Psoas muscle (tissue), 8 donors: Measurements from ENCODE around the gene AKT3. TPM values are rescaled to one million over a fixed set of nuclear protein-coding genes. Genes with fewer than 3 reads are reported as not detected.

Source experiments
- ATAC-seq, 4 donors: fragments of 200-7000 bp; cut with Tn5 transposase; one replicate each; pipeline ENCODE4 v1.9.1; 2020; ENCODE audit warnings: moderate library complexity in 3 of 4, mild to moderate bottlenecking in 2 of 4
- DNase-seq, 2 donors: peaks; one replicate each; pipeline ENCODE4 v3.0.0-alpha.2; 2020
- H3K27ac ChIP-seq: fragments of 200-600 bp; one replicate; pipeline ENCODE4 v1.8.0; 2022
- H3K27me3 ChIP-seq, 3 donors: fragments of 200-600 bp in 1 of 3; one replicate each; pipeline versions ENCODE4 v1.6.1 to v1.8.0; 2013 to 2022; ENCODE audit warnings: low read length in 2 of 3, mild to moderate bottlenecking in 2 of 3, moderate library complexity in 1 of 3; ENCODE audit not compliant: insufficient read depth in 3 of 3
- H3K36me3 ChIP-seq, 2 donors: fragments of 200-600 bp in 1 of 2; one replicate each; pipeline versions ENCODE4 v1.6.1 to v1.8.0; 2013 to 2022; ENCODE audit warnings: low read depth in 1 of 2, mild to moderate bottlenecking in 1 of 2, moderate library complexity in 1 of 2; ENCODE audit not compliant: insufficient read depth in 1 of 2
- H3K4me1 ChIP-seq: fragments of 200-600 bp; one replicate; pipeline ENCODE4 v1.8.0; 2022
- H3K4me3 ChIP-seq: fragments of 200-600 bp; one replicate; pipeline ENCODE4 v1.8.0; 2022; ENCODE audit warnings: mild to moderate bottlenecking
- H3K9me3 ChIP-seq: fragments of 200-600 bp; one replicate; pipeline ENCODE4 v1.8.0; 2022
- WGBS, 3 donors: extraction: QIAGEN DNeasy Blood & Tissue Kit; methylation state at CpG; one replicate each; pipeline versions ENCODE4 v1.1.6 to v1.1.7; 2013; 5-methylcytosine and 5-hydroxymethylcytosine counted together
- intact Hi-C, 2 donors: fragments of 100-400 bp; cut with DNase I; formaldehyde crosslinking; loops; one replicate each; pipeline versions ENCODE4 v1.11.0 to v1.14.2; 2022
- polyA plus RNA-seq, 3 donors: library from polyadenylated mRNA; stranded (reverse); fragments of 200-250 nt; gene quantifications; one replicate each; pipeline ENCODE4 v1.2.3, GENCODE V29; 2013
- total RNA-seq, 4 donors: library from RNA; stranded (reverse); fragmentation: NEBNext Ultra II Directional in 2 of 4; extraction: Animal tissue kit (Norgen Biotek cat#: 25700) in 2 of 4; gene quantifications; one replicate each; pipeline versions ENCODE4 v1.2.1 to v1.2.4, GENCODE V29; 2021 to 2023
- TF ChIP-seq, protein P1 (sequence below): fragments of 200-600 bp; IDR thresholded peaks from one replicate; pipeline ENCODE4 v1.8.0; 2022; ENCODE audit warnings: antibody characterized with exemption
- donor health status: healthy with polysubstance abuse.
- donor health status: DM: no; HTN: no; CAD: no; lungs with moderate emphysema.
- donor health status: Bipolar disorder and iron deficiency.
- donor health status: healthy.
- donor health status: DM: yes; HTN: yes; CAD: no.
- donor health status: DM: no; HTN: no; CAD: no.
- donor health status: DM: no; HTN: no; CAD: no.
- donor health status: DM: yes; HTN: yes; CAD: no.

The AKT3 gene
- total and polyA plus RNA-seq, 7 donors = 3.3 to 25.1 (median 9.8) TPM

DNA sequence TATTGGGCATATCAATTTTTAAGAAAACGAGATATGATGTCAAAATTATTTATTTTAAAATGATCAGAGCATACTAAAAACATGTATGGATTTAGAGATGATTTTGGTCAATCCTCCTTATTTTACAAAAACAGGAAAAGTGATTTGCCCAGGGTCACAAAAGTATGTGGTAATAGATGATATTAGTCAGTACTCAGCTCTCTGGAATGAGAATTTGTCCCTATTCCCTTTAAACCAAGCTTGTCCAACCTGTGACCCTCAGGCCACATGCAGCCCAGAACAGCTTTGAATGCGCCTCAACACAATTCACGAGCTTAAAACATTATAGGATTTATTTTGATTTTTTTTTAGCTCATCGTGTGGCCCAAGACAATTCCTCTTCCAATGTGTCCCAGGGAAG lies 104.7 kb downstream of the AKT3 start:
- intact Hi-C loops = loop anchor here (5.0 to 10.0 kb wide), 4 partner anchors 261 to 527 kb away; no protein-coding TSS in a partner anchor
- ATAC-seq = no peak
- Histone ChIP-seq H3K4me3 (no peak overlapping the region), H3K9me3 (no peaks in the 10 kb centered on the region), H3K27me3 (no peaks in the 10 kb centered on the region), H3K36me3 (no peaks in the 10 kb centered on the region), H3K27ac (no peak overlapping the region), H3K4me1 (no peaks in the 10 kb centered on the region)
- DNase-seq = no peak
- TF ChIP-seq, protein P1, sequence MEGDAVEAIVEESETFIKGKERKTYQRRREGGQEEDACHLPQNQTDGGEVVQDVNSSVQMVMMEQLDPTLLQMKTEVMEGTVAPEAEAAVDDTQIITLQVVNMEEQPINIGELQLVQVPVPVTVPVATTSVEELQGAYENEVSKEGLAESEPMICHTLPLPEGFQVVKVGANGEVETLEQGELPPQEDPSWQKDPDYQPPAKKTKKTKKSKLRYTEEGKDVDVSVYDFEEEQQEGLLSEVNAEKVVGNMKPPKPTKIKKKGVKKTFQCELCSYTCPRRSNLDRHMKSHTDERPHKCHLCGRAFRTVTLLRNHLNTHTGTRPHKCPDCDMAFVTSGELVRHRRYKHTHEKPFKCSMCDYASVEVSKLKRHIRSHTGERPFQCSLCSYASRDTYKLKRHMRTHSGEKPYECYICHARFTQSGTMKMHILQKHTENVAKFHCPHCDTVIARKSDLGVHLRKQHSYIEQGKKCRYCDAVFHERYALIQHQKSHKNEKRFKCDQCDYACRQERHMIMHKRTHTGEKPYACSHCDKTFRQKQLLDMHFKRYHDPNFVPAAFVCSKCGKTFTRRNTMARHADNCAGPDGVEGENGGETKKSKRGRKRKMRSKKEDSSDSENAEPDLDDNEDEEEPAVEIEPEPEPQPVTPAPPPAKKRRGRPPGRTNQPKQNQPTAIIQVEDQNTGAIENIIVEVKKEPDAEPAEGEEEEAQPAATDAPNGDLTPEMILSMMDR = no peak
- WGBS, 3 donors = 84 to 93% (median 86%) methylated on average over 4 of the region's 4 CpGs

DNA sequence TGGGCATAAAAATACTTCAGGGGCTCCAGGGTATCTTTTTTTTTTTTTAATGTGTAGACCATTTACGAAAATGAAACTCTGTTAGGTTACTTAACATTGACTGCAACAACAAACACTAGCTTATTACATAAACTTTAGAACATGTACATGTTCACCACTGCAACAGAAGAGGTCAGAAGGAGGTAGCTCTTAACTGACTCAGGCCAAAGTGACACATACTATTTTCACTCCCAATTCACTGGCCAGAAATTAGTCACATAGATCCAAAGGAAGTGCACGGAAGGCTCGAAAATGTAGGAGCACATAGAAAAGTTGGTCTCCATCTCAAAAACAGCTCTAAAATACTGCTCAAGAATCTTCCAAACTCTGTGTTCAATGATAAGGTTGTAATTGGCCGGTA lies 107.2 kb downstream of the AKT3 start:
- TF ChIP-seq, protein P1 = no peak
- no peaks in the 10 kb centered on the region for H3K9me3 ChIP-seq
- DNase-seq (no peak), ATAC-seq (no peak)
- 61 to 76% (median 61%) methylated on average over 4 of the region's 4 CpGs for WGBS, 3 donors
- no peak overlapping the region for H3K27ac ChIP-seq
- no peaks in the 10 kb centered on the region for H3K27me3 ChIP-seq
- H3K4me1 ChIP-seq = no peaks in the 10 kb centered on the region
- intact Hi-C loops = loop anchor here (10.0 kb wide), 2 partner anchors 258 to 398 kb away; no protein-coding TSS in a partner anchor
- no peak overlapping the region for H3K4me3 ChIP-seq
- H3K36me3 ChIP-seq = no peaks in the 10 kb centered on the region

DNA sequence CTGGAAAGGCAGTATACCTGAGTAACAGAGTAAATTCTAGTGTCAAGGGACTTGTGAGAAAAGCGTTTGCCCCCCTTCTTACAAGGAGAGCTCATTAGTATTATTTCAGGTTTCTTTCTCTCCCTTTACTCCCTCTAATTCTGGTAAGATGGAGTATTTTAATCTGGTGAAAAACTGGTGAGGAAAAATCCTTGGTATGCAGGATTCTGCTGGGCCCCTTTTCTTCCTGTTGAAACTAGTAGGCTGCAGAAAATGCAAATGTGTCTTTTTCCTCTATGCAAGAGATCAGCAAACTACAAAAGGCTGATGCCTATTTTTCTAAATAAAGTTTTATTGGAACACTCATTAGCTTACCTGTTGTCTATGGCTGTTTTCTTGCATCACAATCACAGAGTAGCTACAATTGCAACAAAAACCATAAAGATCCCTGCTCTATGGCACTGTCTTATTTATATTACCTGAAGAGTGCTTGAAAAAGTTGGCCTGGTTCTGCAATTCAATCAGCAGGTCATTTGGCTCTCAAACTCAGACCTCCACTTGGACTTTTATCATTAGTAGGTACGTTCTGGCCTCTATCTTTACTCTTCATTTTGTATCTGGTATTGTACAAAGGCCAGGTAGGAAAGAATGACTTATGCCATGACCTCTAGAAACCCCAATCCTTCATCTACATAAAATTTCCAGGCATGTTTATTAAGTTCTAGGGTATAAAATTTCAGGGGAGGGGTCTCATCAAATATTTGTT lies 109.6 kb downstream of the AKT3 start:
- intact Hi-C loops = loop anchor here (10.0 kb wide), 2 partner anchors 256 to 396 kb away; no protein-coding TSS in a partner anchor
- no peak overlapping the region for H3K4me3 ChIP-seq
- WGBS, 3 donors = 89 to 96% (median 92%) methylated on average over 2 of the region's 2 CpGs
- H3K36me3 ChIP-seq = no peaks in the 10 kb centered on the region
- TF ChIP-seq, protein P1 = no peak
- ATAC-seq (no peak), DNase-seq (no peak)
- H3K27me3 ChIP-seq = no peaks in the 10 kb centered on the region
- H3K4me1 ChIP-seq = no peaks in the 10 kb centered on the region
- H3K9me3 ChIP-seq = no peaks in the 10 kb centered on the region
- no peak overlapping the region for H3K27ac ChIP-seq

DNA sequence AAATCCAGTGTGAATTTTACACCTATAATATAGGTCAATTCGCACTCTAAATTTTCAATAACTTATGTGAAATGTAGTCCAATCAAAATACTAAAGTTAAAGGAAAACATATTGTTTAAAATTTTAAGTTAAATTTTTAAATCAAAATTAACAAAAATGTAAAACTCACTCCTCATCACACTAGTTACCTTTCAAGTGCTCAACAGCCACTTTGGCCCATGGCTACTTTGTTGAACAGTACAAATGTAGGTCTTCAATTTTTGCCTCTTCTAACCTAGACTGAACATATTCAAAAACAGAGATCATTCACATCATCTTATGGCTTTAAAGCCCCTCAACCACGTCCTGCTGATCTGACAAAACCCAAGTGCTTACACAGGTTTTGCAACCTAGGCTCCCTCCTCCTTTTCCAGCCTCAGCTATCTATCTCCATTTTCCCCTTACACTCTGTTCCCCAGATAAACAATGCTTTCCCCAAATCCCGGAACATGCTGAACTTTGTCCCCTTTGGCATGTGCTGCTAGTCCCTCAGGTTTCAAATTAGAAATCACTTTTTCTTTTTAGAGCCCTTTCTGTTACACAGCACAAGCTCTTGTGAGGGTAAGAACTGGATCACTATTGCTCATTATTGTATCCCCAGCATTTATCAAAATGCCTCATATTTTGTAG lies 110.6 kb downstream of the AKT3 start:
- ATAC-seq = no peak
- Histone ChIP-seq H3K36me3 (no peaks in the 10 kb centered on the region), H3K27ac (no peak overlapping the region), H3K4me1 (peaks cover 9% of the 10 kb centered on the region), H3K4me3 (no peak overlapping the region), H3K27me3 (no peaks in the 10 kb centered on the region), H3K9me3 (no peaks in the 10 kb centered on the region)
- TF ChIP-seq, protein P1 = no peak
- no peak for DNase-seq
- intact Hi-C loops = loop anchor here (10.0 kb wide), 2 partner anchors 255 to 395 kb away; no protein-coding TSS in a partner anchor
- WGBS, 3 donors = 52 to 69% (median 63%) methylated on average over 3 of the region's 3 CpGs
